ENCODE data around the gene ZNF507.
A peak's percentile ranks its signal among the peaks of the same experiment; 100 is the strongest.
"Not testable (repeated sequence)": the region's sequence is repeated elsewhere in the genome, so short reads cannot be mapped to it uniquely, and the experiment has no call there.

The ZNF507 gene

GRCh38 chr19:32372726-32373517, 27.5 kb downstream of the ZNF507 start:
- DNase-seq = no peak

DNA sequence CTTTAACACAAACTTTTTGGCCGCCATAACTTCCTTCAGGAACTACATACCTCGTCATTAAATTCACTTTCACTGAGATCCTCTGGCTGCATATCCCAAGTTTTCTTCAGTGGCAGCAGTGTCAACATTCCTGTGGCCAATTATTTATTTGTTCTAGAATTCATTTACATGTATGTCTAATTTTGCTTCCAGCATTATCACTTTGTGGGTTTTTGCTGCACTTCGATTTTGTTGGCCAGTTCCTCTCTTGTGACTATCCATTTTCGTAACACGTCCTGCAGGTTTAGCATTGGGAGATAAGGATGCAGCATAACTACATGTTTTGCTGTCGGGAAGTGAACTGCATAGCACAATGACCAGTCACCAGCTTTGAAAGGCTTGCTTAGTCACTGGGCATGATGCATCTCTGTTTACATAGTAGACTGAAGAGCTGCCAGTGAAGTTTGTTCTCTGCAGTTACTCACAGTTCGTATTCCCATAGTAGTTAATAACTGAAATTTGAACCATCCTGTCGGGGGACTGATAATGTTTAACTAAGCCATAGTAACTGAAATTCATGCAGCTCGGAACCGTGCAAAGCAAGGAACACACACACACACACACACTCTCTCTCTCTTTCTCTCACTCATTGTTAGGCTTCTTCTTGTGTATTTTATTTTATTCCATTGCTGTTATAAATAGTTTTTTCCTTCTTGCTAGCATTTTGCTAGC, 28.3 kb downstream of the ZNF507 start:
- no peak for DNase-seq

GRCh38 chr19:32374362-32374761, 29.0 kb downstream of the ZNF507 start:
- not testable (repeated sequence) for DNase-seq

GRCh38 chr19:32377088-32377487, 31.7 kb downstream of the ZNF507 start:
- DNase-seq = not testable (repeated sequence)

GRCh38 chr19:32380269-32380668, 34.9 kb downstream of the ZNF507 start:
- DNase-seq = no peak

DNA sequence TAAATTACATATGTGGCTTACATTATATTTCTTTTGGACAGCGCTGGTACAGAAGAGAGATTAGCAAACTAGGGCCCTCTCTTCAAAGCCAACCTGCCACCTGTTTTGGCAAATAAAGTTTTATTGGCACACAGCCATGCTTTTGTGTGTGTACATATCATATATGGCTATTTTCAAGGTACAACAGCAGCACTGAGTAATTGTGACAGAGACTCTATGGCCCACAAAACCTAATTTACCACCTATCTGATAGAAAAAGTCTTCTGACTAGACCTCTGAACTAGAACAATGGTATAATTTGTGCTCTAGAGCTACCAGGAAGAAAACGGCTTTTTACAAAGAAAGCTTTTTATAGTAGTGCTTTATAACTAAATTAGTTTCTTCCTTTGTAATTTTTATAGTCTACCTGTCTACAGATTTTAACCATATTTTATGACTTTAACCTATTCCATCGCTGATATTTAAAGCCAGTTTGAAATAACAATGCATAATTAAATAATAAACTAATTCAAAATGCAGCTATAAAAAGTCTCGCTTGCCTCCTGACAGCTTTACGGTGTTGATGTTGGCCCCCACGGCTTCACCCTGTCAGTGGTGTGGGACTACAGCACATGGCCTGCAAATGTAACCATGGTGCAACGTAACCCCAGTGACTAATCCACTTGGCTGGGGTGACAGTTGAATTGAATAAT, 42.4 kb downstream of the ZNF507 start:
- no peak for DNase-seq

GRCh38 chr19:32388393-32388855, 43.0 kb downstream of the ZNF507 start:
- DNase-seq = no peak

GRCh38 chr19:32392901-32393300, 47.5 kb downstream of the ZNF507 start:
- no peak for DNase-seq

- no peak for DNase-seq
Measured at GRCh38 chr19:32396046-32396652, 50.7 kb downstream of the ZNF507 start.

DNA sequence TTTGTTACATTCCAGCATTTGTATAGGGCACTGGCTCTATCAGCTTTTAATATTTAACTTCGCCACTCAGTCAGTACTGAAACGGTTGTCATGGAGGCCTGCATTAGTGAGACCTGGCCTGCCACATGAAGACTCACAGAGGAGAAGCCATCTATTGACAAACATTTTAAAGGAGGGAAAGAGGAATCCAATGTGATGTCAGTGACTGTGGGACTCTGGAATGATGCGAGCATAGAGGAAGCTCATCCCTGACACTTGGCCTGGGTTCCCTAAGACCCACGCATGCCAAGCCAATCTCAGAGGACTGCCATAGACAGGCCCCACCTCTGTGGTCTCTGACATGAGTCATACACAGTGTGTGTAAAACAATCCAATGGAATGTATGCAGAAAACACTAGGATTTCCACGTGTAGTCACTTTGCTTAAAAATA, 52.3 kb downstream of the ZNF507 start:
- no peak for DNase-seq

- DNase-seq = no peak
Measured at GRCh38 chr19:32401992-32402391, 56.6 kb downstream of the ZNF507 start.

DNA sequence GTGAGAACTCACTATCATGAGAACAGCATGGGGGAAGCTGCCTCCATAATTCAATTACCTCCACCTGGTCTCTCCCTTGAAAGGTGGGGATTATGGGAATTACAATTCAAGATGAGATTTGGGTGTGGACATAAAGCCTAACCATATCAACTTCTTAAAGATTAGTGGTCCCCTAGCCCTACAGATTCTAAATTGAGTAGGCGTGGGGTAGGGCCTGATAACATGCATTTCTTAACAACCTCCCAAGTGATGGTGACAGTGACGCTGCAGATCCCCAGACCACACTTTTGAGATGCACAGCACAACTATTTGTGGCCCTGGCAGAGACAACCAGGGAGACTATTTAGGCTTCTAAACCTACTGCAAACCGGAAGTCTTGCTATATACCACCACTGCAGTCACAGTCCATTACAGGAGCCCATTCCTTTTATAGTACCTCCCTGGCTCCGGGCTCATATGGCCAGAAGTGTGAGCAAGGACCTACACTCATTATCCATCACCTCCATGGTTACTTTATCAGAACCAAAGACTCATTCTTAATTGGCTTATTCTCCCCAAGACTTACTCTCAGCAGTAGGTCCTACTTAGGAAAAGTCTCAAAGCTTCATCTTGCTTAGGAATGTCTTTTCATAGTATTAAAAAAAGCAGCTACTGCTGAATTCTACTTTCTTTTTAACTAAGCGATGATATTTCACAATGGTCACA, 58.0 kb downstream of the ZNF507 start:
- no peak for DNase-seq

GRCh38 chr19:32404213-32404932, 59.0 kb downstream of the ZNF507 start:
- no peak for DNase-seq

DNA sequence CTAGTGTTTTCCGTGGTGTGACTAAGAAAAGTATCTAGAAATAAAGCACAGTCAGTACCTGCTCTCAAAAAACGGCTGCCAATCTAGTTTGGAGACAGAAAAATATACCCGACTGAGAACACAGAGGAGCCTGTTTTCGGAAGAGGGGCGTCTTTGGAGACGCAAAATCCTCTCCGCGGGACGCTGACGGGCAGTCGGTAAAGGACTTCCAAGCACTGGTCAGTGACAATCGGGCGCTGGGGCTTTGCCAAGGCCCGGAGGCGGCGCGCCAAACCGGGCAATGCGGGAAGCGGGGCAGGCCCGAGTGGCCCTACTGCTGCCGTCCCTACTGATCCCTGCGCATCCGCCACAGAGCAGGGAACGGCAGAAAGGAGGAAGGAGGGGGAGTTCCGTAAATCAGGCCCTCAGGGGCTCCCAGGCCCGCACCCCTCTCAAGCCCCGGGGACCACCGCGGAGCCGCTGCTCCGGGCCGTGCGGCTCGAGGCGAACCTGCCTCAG, 59.6 kb downstream of the ZNF507 start:
- DNase-seq = peak; percentile 25 to 28

GRCh38 chr19:32405431-32406160, 60.2 kb downstream of the ZNF507 start, which contains the start of gene DPY19L3:
Gene DPY19L3, plus strand, starts transcription at chr19:32405770. Its CDS starts 2,484 bp downstream, at chr19:32408254.
- peak; percentile 82 to 94 for DNase-seq

DNA sequence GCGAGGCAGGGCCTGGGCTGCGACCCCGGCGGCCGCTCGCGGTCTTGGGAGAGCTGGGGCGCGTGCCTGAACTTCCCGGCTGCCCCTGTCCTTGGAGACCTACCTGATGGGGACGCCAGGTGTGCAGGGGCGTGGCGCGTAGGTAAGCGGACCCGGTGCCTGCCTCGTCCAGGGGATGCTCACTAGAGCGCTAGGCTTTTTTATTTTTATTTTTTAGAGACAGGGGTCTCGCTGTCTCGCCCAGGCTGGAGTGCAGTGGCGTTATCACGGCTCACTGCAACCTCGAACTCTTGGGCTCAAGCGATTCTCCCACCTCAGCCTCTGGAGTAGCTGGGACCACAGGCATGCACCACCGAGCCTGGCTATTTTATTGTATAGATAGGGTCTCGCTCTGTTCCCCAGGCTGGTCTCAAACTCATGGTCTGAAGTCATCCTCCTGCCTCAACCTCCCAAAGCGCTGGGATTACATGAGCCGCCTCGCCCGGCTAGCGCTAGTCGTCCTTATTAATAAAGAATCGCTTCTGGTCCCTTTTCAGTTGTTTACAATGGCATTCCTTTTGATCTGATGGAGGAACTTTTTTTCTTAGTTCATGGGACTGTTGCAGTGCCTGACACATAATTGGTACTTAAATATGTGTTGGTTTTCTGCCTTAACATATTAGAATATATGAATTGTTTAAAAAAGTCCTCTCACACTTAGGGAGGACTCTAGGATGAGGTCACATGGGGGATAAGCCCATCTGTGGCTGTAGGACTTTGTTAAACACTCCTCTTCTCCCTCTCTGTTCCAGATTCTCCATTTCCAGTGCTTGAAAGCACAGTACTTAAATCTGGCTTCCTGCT, 61.0 kb downstream of the ZNF507 start:
- no peak for DNase-seq

DNA sequence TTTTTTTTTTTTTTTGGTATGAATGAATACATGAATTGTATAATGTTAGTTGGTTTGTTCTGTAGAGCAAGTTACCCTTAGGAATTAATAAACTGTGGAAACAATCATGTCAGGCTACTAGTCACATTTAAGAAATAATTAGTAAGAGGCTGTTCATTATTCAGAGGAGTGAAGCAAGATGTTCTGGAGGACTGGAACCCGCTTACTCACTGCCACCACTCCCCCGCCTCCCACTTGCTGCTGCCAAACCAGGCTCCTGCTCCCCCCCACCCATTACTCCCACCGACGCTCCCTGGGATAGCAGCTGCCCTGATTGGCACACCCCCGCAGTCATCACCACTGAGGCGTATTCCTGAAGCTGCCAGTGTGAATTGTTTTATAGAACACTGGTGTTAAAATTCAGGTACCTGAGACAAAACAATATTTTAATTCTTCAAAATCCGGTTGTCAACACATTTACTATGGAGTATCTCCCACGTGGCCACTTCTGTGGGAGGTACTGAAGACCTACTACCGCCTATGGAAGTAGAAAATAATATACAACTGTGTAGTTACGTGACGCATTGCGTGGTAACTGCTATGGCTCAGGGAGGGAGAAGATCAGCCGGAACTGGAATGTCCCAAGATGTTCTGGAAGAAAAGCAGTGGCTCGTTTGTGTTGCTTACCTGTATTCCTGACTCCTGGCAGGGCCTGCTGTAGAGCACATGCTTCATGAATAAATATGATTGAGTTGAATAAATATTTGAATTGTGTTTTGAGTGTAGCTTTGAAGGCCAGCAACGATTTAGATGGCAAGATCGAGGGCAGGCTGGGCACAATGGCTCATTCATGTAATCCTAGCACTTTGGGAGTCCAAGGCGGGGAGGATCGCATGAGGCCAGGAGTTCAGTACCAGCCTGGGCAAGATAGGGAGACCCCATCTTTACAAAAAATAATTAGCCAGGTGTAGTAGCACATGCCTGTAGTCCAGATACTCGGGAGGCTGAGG, 61.9 kb downstream of the ZNF507 start:
- no peak for DNase-seq

DNA sequence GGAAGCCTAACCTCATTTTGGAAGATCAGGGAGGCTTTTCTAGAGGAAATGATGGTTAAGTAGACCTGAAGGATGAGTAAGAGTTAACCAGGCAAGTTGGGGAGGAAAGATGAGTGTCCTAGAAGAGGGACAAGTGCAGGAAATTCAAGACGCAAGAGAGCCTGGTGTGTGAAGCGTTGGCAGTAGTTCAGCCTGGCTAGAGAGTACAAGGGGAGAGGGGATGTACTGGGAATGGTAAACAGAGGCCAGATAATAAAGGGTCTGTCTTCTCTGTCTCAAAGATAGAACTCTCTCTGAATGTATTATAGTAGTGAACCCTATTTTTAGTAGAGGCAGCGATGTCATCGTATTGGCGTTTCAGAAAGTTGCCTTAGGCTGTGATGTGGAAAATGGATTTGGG, 69.8 kb downstream of the ZNF507 start:
- no peak for DNase-seq
